Stimulated activated CD8-positive, alpha-beta memory T cell treated with anti-CD3 and anti-CD28 coated beads, Interleukin-15, amount 100 ng/mL, for 48 hours (primary cell): Measurements from ENCODE around the gene ACBD3.
"Not testable (repeated sequence)": the region's sequence is repeated elsewhere in the genome, so short reads cannot be mapped to it uniquely, and the experiment has no call there.

Source experiments
- DNase-seq, 2 donors: peaks; one replicate each; pipeline ENCODE4 v3.0.0-alpha.2; 2020; ENCODE audit warnings: low read depth in 2 of 2

The ACBD3 gene

DNA sequence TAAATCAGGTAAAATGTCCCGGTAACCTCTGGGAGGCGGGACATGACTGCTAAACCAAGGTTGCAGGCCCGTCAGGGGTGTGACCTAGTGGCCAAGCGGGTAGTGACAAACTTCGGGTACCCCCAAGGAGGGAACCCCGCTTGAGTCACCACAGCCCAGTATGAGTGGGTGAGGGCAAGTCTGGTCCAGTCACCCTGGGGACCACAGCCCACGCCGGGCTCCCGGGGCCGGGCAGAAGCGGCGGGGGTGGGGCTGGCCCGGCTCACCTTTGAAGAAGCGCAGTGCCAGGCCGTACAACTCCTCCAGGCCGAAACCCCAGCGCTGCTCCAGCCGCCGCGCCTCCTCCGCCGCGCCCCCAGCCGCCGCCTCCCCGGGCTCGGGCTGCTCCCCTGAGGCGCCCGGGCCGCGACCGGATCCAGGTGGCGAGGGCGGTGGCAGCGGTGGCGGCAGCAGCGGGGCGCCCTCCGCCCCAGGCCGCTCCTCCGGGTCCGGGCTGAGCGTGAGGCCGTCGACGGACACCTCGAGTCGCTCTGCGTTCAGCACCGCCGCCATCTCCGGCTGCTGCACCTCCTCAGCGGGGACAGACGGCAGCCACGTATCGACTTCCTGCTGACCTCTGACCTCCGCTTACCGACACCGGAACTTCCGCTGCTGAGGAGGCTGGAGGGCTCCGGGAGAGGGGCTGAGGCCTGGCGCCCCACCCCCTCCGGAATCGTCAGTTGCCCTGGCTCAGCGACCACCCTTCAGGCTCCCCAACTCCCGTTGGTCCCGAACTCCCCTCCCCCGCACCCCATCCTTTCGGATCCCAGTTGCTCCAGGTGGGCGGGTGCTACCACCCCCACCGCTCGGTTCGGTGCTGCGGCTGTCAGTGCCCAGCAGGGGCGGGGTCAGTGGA lies at the start of gene ACBD3:
Gene ACBD3 (minus strand): TSS at position 618 of the 895 bp plus-strand sequence. CDS start 66 bp downstream, at position 552.
- peak; percentile 80 for DNase-seq

DNA sequence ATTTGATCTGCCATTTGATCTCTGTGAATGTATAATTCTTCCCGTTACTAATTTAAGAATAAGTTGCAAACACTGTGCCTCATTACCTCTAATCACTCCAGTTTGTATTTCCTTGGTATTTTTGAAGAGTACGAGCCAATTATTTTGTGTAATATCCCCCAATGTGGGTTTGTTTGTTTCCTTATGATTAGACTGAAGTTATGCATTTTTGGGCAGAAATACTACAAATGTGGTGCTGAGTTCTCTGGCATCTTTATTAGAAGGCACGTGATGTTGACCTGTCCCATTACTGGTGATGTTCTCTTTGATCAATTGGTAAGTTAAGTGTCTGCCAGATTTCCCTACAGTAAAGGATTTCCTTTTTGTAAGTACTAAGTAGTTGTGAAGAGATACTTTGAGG lies 47.3 kb upstream of the ACBD3 start:
- no peak for DNase-seq

DNA sequence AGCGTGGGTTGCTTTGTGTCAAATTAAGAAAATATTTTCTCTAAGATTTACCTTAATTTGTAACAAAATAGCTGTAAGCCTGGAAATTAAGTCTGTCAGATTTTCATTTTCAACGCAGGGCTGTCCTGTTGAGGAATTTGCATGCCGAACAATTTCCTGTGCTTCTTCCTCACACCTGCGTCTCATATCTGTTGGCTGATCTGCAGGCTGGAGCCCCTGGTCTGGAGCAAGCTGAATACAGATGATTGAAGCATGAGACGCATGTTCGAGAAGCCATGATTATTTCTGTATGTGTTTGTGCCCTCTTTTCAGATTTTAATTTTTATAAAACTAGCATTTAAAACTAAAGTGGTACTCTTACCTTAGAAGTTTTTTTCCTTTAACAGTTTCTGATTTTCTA lies 46.8 kb upstream of the ACBD3 start:
- DNase-seq, result no peak

DNA sequence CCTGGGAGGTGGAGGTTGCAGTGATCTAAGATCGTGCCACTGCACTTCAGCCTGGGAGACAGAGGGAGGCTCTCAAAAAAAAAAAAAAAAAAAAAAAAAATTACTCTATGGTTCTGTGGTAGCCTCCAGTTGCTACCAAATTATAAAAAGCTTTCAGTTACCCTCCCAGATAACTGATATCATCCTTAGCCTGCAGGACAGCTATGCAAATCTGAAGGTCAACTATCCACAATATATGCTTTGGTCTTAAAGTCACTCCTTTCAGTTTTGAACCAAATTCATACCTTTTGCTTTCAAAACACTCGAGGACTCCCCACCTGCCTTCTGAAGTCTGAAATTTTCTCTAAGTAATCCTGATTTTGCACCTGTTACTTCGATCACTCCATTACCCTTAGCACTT lies 40.1 kb upstream of the ACBD3 start:
- no peak for DNase-seq

DNA sequence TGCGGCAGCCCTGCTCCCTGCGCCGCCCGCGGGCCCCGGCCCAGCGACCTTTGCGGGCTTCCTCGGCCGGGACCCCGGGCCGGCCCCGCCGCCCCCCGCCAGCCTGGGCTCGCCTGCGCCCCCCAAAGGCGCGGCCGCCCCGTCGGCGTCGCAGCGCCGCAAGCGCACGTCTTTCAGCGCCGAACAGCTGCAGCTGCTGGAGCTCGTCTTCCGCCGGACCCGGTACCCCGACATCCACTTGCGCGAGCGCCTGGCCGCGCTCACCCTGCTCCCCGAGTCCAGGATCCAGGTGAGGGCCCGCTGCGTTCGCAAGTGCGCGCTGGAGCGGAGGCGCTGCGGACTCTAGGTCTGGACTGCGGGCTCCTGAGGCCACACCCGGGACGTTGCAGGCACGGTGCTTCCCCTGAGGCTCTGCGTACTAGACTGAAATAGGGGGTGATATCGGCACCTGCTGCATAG lies 37.3 kb upstream of the ACBD3 start:
- no peak for DNase-seq

DNA sequence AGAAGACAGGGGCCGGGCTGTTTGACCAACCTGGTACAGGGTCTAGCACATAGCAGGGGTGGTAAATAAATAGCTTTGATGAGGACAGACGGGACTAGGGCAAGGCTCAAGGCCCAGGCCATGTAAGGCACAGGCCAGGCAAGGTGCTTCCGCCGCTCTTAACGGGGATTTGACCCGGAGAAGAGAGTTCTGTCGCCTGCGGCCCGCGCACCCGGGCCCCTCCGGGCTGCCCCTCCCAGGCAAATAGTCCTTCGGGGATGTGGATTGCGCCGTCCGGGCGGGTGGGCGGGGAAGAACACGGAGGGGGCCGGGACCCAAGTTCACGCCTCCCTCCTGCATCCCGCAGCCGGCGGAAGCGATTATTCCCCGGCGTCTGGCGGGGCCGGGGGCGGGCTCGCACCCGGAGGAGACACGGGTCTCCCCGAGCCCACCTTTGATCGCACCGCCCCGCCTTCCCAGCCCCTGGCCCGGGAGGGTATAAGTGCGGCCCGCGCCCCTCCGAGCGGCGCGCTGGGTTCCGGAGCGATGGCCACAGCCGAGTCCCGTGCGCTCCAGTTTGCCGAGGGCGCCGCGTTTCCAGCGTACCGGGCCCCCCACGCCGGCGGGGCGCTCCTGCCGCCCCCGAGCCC lies 36.7 kb upstream of the ACBD3 start, which contains the start of gene MIXL1:
Gene MIXL1 (plus strand): TSS at position 508 of the 629 bp plus-strand sequence. CDS start 18 bp downstream, at position 526.
- no peak for DNase-seq

DNA sequence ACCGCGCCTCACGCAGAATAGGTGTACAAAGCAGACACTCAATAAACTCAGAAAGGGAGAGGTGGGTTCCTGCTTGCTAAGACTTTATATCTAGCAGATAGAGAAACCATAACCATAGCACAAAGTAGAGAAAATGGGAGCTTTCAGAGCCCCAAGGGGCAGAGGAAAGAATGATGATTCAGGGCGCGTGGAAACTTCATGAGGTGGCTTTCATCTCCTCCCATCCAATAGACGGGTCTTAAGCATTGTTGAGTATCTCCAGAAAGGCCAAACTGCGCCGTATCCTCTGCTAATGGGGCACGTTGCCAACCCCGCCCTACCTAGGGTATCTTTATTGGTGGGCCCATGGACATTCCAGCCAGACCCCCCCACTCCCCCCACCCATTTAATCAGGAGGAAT lies 36.1 kb upstream of the ACBD3 start:
- no peak for DNase-seq

DNA sequence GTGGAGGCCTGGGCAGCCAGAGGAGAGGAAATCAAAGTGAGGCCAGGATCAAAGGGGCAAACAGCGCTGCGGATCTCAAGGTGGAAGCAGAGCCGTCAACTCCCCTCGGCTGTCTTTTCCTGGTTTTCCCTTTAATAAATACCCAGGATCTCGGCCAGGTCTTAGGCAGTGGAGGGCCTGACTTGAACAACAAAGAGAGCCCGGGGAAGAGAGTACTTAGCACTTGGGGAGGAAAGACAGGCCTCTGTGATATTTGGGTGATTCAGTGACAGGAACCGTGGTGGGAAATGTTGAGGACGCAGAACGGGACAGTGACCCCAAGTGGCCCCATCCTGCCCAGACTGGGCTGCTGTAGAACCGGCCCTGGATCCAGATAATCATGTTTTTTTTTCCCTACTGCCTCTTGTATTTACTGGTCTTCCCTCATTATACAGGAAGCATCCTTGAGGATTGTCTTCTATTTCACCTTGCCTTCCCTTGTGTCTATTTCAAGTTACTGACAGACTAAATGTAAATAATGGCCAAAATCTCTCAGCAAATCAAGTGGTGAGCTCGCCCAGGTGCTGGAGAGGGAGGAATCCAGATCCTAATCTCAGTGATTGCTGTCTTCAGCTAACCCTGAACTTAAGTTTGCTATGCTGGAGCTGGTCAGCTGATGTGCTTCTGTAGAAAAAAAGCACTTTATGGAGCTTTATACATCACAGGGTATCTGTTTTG lies 34.1 kb upstream of the ACBD3 start:
- no peak for DNase-seq

DNA sequence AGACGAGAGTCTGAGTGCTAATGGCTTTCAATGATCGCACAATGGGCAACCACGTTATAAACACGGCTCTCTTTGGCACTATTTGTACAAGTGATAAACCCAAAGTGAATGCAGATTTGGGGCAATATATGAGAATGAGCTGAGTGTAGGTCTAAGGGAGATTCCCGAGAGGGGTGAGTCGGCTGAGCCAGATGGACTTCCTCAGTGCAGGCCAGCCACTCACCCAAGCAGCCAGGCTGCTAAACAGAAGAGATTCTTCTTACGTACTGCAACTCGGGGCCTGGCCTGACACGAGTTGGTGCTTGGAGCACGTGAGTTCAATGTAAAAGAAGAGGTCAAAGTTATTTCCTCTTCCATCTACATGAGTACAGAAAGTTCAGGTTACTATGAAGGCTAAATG lies 30.7 kb upstream of the ACBD3 start:
- no peak for DNase-seq

DNA sequence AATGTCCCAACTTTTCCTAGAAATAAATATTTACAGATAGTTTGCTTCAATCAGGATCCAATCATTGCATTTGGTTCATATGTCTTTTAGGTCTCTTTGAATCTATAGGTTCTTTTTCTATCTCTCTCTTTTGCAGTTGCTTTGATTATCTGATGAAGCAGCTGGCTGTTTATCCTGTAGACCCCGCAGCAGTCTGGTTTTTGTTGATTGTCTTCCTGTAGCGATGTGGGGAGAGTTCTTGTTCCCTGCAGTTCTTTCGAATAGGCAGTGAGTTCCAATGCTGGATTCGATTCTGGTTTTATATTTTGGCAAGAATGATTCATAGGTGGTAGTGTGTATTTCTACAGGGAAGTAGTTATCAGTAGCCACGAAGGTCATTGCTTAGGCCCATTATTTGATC lies 29.5 kb upstream of the ACBD3 start:
- DNase-seq, result no peak

DNA sequence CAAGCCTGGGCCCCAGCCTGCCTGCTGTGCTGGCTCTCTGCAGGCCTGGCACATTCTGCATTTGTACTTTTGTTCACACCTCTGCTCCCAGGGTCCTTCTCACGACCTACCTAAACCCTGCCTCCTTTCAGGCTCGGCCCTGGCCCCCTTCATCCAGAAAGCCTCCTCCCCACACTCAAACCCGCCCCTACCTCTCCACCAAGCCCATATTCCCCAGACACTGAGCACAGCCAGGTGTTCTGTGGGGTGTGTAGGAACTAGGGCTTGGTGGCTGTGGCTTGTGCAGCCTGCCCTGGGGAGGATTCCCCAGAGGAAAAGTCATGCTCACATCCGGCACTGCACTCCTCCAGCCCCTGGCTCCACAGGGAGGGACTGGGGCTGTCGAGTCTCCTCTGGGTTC lies 28.7 kb upstream of the ACBD3 start:
- DNase-seq, result no peak

DNA sequence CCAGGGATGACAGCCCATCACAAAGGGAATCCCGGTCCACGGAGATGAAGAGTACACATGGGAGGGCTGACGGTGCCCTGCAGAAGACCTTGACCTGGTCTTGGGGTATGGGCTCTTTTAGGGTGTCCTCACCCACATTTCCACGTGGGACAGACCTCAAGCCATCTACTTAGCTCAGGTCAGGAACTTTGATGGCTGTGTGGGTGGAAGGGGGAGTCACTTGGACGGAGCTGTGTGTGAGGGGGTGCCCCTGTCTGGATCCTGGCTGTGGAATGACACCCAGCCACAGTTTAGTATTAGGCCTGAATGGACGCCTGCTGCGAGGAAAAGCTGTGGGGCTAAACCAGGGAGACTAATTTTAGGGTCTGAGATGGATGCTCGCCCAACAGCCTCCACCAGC lies 26.0 kb upstream of the ACBD3 start:
- DNase-seq, result no peak

DNA sequence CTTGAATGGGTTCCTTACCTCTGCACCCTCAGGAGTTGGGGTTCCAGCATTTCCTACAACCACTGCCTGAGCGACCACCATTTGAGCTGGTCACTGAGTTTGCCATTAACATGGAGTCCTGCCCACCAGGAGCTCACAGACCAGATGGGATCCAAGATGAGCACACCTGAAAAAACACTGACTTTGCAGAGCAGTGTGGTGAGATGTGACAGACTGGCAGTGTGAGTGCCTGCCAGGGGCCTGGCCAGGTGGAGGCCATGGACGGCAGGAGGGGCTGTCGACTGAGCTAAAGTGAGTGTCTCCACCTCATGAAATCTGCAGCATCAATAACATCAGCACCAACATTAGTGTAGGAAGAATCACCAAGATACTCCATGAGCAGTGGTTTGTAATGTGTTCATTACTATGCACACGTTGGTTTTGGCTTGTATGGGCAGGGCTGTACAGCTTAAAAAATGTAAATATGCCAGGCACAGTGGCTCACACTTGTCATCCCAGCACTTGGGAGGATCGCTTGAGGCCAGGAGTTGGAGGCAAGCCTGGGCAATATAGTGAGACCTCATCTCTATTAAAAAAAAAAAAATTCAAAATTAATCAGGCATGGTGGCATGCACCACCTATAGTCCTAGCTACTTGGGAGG lies 24.8 kb upstream of the ACBD3 start:
- DNase-seq, result no peak

DNA sequence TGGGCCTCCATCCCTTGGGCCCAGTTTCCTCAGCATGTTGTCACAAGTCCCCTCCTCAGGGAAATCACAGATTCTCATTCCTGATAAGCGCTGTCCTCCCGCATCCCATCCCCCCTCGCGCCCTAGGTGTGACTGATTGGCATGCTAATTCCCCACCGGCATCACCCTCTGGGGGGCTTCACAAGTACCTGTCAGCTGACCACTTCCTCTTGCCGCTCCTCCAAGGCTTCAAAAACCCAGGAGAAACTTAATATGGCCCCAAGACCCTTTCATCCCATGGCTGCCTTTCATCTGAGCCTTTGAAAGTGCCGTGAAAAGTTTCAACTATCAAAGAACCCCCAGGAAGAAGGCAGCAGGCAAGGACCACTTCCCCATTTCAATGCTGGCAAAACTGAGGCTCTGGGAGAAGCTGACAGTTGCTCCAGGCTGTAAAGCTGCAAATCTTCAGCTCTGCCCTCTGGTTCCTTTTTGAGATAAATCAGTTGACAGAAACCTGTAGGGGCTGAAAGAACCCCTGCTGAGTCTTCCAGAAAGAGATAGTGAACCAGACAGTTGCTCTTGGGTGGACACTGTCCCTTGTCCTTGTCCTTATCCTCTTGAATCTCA lies 24.1 kb upstream of the ACBD3 start:
- DNase-seq, result no peak

DNA sequence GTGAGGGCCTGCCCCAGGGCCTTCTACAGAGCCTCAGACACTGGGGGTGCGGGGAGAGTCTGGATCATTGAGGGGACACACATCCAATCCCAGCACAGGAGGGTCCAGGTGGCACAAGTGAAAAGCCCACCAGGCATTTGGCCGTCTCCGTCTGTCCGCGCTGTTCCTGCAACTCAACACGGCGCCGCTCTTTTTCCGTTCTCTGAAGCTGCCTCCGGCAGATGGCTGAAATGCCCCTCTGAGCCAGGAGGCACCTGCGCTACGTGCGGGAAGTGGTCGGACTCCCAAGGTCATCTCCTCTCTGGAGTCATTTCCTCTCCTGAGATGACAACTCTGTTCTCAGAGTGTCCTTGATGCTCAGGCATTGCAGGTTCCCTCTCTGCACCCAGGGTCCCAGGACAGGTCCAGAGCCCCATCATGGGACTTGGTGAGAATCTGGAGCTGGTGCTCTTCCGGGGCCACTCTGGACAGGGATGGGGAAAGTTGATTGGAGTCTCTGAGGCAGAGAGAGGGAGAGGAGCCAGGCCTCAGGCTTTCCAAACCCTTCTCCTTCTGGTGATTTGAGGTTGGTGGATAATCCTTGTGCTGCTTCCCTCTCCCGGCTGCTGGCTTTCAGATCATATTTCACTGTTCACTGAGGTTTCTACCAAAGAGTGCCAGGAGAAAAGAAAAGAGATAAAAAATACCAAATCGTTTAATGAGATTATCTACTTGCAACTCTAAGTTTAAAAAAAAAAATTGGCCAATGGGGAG lies 22.9 kb upstream of the ACBD3 start:
- DNase-seq, result no peak

DNA sequence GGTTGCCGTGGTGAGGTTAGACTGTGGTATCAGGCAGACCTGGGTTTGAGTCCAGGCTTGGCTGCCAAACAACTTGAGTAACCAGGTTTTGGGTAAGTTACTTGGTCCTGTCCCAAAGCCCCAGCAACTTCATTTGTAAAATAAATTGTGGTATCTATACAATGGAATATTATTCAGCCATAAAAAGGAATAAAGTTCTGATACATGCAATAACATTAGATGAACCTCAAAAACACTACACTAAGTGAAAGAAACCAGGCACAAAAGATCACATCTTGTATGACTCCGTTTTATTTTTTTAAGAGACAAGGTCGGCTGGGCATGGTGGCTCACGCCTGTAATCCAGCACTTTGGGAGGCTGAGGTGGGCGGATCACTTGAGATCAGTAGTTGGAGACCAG lies 20.5 kb upstream of the ACBD3 start:
- no peak for DNase-seq

DNA sequence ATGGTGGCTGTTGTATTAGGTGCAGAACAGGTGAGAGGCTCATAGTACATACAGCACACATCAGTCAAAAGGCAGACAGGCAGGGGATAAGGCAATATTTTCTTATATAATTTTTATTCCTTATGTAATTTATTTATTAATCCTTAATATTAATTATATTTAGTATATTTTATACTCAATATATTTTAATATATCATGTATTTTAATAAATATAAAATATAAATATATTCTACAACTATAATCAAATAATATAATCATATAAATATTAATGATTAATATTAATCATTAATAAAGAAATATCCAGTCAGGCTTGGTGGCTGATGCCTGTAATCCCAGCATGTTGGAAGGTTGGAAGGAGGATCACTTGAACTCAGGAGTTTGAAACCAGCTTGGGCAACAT lies 17.7 kb upstream of the ACBD3 start:
- no peak for DNase-seq

DNA sequence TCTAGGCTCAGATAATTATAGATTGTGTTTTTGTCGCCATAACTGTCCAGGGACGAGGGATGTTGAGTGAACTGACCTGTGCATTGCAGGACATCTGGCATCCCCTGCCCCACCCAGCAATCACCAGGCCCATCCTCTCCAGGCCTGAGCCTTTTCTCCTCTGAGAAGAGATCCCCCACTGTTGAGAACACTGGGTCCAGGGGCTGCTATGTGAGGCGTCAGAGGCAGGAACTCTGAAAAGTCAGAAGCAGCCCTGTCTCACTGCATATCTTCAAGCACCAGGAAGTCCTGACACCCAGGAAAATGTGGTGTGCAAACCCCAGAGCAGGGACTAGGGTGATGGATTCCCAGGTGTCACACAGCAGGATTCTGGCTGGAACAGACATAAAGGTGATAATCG lies 17.1 kb upstream of the ACBD3 start:
- no peak for DNase-seq

DNA sequence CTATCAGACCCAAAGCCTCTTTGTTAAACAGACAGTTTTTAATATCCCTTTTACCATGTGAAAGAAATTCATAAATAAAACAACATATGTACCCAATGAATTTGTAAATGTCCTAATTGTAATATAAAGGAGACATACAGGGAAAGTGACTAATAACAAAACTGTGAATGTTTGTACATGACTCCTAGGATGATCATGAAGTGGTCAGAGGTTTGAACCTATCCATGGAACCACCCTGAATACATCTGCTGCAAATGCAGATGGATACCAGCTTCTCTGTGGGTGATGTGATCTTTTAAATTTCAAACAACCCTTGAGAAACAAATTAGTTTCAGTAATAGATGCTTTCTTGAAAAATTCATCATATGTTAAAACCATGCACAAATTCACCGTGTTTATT lies 16.7 kb upstream of the ACBD3 start:
- DNase-seq, result no peak

DNA sequence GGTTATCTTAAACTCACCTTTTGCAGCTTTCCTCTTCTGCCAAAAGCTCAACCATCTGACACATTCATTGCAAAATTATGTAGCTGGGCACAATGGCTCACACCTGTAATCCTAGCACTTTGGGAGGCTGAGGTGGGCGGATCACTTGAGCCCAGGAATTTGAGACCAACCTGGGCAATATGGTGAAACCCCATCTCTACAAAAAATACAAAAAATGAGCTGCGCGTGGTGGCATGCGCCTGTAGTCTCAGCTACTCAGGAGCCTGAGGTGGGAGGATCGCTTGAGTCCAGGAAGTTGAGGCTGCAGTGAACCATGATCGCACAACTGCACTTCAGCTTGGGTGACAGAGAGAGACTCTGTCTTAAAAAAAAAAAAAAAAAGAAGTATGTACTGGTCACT lies 16.1 kb upstream of the ACBD3 start:
- DNase-seq, result not testable (repeated sequence)

DNA sequence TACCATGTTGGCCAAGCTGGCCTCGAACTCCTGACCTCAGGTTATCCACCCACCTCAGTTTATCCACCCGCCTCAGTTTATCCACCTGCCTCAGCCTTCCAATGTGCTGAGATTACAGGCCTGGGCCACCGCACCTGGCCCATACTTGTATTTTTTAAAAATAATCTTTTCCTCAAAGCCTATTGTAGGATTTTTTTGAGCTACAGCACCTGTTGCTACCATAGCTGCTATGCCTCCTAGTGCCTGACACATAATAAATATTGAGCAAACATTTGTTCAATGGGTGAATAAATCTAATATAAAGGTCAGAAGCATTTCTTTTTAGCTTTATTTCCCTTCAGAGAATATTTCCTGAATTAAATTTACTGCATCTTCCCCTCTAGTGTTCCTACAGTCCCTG lies 15.7 kb upstream of the ACBD3 start:
- no peak for DNase-seq
